AG09309 (cell line): Measurements from ENCODE around the gene SLC7A6.

Experiments used
- DNase-seq: peaks from one replicate; pipeline ENCODE4 v3.0.0-alpha.2; 2010; ENCODE audit warnings: low read depth
- H3K4me3 ChIP-seq: 2 replicates; pipeline ENCODE4 v1.5.1; 2011; ENCODE audit warnings: mild to moderate bottlenecking, low read depth, low read length, moderate library complexity; ENCODE audit not compliant: control insufficient read depth
- CTCF ChIP-seq: IDR thresholded peaks from 2 replicates; pipeline ENCODE4 v1.5.1; 2011; ENCODE audit warnings: mild to moderate bottlenecking, low read depth, low read length, inconsistent platforms; ENCODE audit not compliant: insufficient read depth, control insufficient read depth; ENCODE audit errors: missing control alignments

SLC7A6 gene

GRCh38 chr16:68230176-68230571 lies 34.2 kb upstream of the SLC7A6 start:
- DNase-seq, result no peak

GRCh38 chr16:68230956-68231355 lies 33.4 kb upstream of the SLC7A6 start:
- no peak overlapping the region for H3K4me3 ChIP-seq
- DNase-seq, result no peak
- no peak for TF ChIP-seq CTCF

More at GRCh38 chr16:68230176-68230571, 34.2 kb upstream of the SLC7A6 start:
- TF ChIP-seq CTCF, result no peak
- no peak overlapping the region for H3K4me3 ChIP-seq

GRCh38 chr16:68231384-68232136 lies 32.8 kb upstream of the SLC7A6 start:
- DNase-seq, result no peak
- no peak for TF ChIP-seq CTCF
- no peak overlapping the region for H3K4me3 ChIP-seq

GRCh38 chr16:68232335-68232734 lies 32.0 kb upstream of the SLC7A6 start:
- TF ChIP-seq CTCF, result no peak
- no peak overlapping the region for H3K4me3 ChIP-seq
- DNase-seq, result no peak

- no peak for TF ChIP-seq CTCF
- no peak overlapping the region for H3K4me3 ChIP-seq
- DNase-seq, result no peak
These were observed 31.1 kb upstream of the SLC7A6 start for GRCh38 chr16:68233085-68233834.

GRCh38 chr16:68233835-68234187 lies 30.5 kb upstream of the SLC7A6 start:
- no peak overlapping the region for H3K4me3 ChIP-seq
- DNase-seq, result no peak
- TF ChIP-seq CTCF, result no peak
